SK-N-SH (cell line): Measurements from ENCODE around the gene C20orf141. TPM values are rescaled to one million over a fixed set of nuclear protein-coding genes. Genes with fewer than 3 reads are reported as not detected.

ENCODE experiments used
- CTCF ChIA-PET: fragments of 300-600, 350-600 bp; formaldehyde crosslinking; extraction: SDS; loops from one replicate; lab custom pipeline; 2021; lab: Yijun Ruan, JAX
- POLR2A ChIA-PET: fragments of 350-600 bp; sonication (Branson Sonifier 250); formaldehyde crosslinking; extraction: SDS; loops from one replicate; lab custom pipeline; 2020; ENCODE audit warnings: antibody characterized with exemption, inconsistent platforms; lab: Yijun Ruan, JAX
- DNase-seq: peaks from one replicate; pipeline ENCODE4 v3.0.0; 2012
- H2AFZ ChIP-seq: fragments of 200-600 bp; sonication (generic); 2 replicates; pipeline ENCODE4 v1.8.1; 2016; ENCODE audit warnings: antibody characterized with exemption, mild to moderate bottlenecking, low read depth
- H3F3A ChIP-seq: fragments of 200-600 bp; sonication (generic); replicated peaks from 2 replicates; pipeline ENCODE3; 2016; ENCODE audit warnings: antibody characterized with exemption, mild to moderate bottlenecking; ENCODE audit not compliant: insufficient read depth
- H3K27ac ChIP-seq, 2 experiments: fragments of 200-500 bp in 1 of 2; fragments of 200-600 bp in 1 of 2; sonication (Bioruptor generic) in 1 of 2; sonication (generic), shearing (Covaris generic) in 1 of 2; 2 replicates each; pipeline versions ENCODE4 v1.5.1 to v1.6.1; 2014 to 2016; ENCODE audit warnings: low read depth in 2 of 2, inconsistent platforms in 1 of 2, low read length in 1 of 2, mild to moderate bottlenecking in 1 of 2, mixed read lengths in 1 of 2
- H3K27me3 ChIP-seq: fragments of 200-600 bp; sonication (generic), shearing (Covaris generic); 2 replicates; pipeline ENCODE4 v1.6.1; 2016; ENCODE audit warnings: mixed run types; ENCODE audit not compliant: insufficient read depth
- H3K36me3 ChIP-seq, 2 experiments: fragments of 200-500 bp in 1 of 2; fragments of 200-600 bp in 1 of 2; sonication (Bioruptor generic) in 1 of 2; sonication (generic) in 1 of 2; replicated peaks in 1 of 2; 2 replicates each; pipeline versions ENCODE3 to v1.5.1; 2014 to 2016; ENCODE audit warnings: low read length in 1 of 2, mild to moderate bottlenecking in 1 of 2; ENCODE audit not compliant: insufficient read depth in 2 of 2, control insufficient read depth in 1 of 2
- H3K4me1 ChIP-seq, 2 experiments: fragments of 200-500 bp in 1 of 2; fragments of 200-600 bp in 1 of 2; sonication (Bioruptor generic) in 1 of 2; sonication (generic), shearing (Covaris generic) in 1 of 2; 2 replicates each; pipeline versions ENCODE4 v1.5.1 to v1.6.1; 2014 to 2016; ENCODE audit warnings: low read depth in 1 of 2, low read length in 1 of 2, mixed run types in 1 of 2; ENCODE audit not compliant: insufficient read depth in 2 of 2, control insufficient read depth in 1 of 2
- H3K4me2 ChIP-seq: fragments of 200-600 bp; sonication (generic), shearing (Covaris generic); 2 replicates; pipeline ENCODE4 v1.6.1; 2017; ENCODE audit warnings: mixed run types
- H3K4me3 ChIP-seq, 2 experiments: fragments of 200-500 bp in 1 of 2; fragments of 200-600 bp in 1 of 2; sonication (Bioruptor generic) in 1 of 2; sonication (generic), shearing (Covaris generic) in 1 of 2; 2 replicates each; pipeline versions ENCODE4 v1.5.1 to v1.8.1; 2014 to 2016; ENCODE audit warnings: low read depth in 2 of 2, inconsistent platforms in 1 of 2, low read length in 1 of 2, mild to moderate bottlenecking in 1 of 2, mixed read lengths in 1 of 2, moderate library complexity in 1 of 2
- H3K79me2 ChIP-seq: fragments of 200-600 bp; sonication (generic); 2 replicates; pipeline ENCODE4 v1.8.1; 2017; ENCODE audit warnings: mild to moderate bottlenecking; ENCODE audit not compliant: insufficient read depth
- H3K9ac ChIP-seq: fragments of 200-600 bp; sonication (generic); 2 replicates; pipeline ENCODE4 v1.6.1; 2017; ENCODE audit warnings: mixed run types
- H3K9me2 ChIP-seq: fragments of 200-600 bp; sonication (generic); 2 replicates; pipeline ENCODE4 v1.6.1; 2017; ENCODE audit warnings: mixed run types
- H3K9me3 ChIP-seq: fragments of 200-600 bp; sonication (generic); 2 replicates; pipeline ENCODE4 v1.6.1; 2017; ENCODE audit warnings: mixed run types, mild to moderate bottlenecking, moderate library complexity
- H4K20me1 ChIP-seq: fragments of 200-600 bp; sonication (generic); 2 replicates; pipeline ENCODE4 v1.6.1; 2017; ENCODE audit warnings: mild to moderate bottlenecking, mixed run types; ENCODE audit not compliant: insufficient read depth
- CHD2 ChIP-seq: fragments of 150-350 bp; IDR thresholded peaks from 2 replicates; pipeline ENCODE4 v1.6.1; 2018; ENCODE audit warnings: low read length; ENCODE audit not compliant: partially characterized antibody
- CTCF ChIP-seq: fragments of 200-600 bp; sonication (generic); IDR thresholded peaks from 2 replicates; pipeline ENCODE4 v1.6.1; 2017; ENCODE audit warnings: antibody characterized with exemption, mild to moderate bottlenecking, moderate library complexity
- ELF1 ChIP-seq: IDR thresholded peaks from 2 replicates; pipeline ENCODE4 v1.4.0; 2012
- EZH2phosphoT487 ChIP-seq: fragments of 200-600 bp; sonication (generic); IDR thresholded peaks from 2 replicates; pipeline ENCODE4 v1.6.1; 2017; ENCODE audit warnings: low read depth, mixed run types, mild to moderate bottlenecking, antibody characterized with exemption, moderate library complexity, borderline replicate concordance
- FOSL2 ChIP-seq: IDR thresholded peaks from 2 replicates; pipeline ENCODE4 v1.4.0; 2012; ENCODE audit warnings: low read depth, mild to moderate bottlenecking, moderate library complexity, borderline replicate concordance
- IRF3 ChIP-seq: fragments of 150-350 bp; IDR thresholded peaks from 2 replicates; pipeline ENCODE4 v1.6.1; 2016; ENCODE audit warnings: mild to moderate bottlenecking, low read depth, low read length
- JUND ChIP-seq: IDR thresholded peaks from 2 replicates; pipeline ENCODE4 v1.4.0; 2012
- MXI1 ChIP-seq: IDR thresholded peaks from 2 replicates; pipeline ENCODE4 v1.6.1; 2012; ENCODE audit warnings: mild to moderate bottlenecking, low read depth, low read length, improper control_type of control experiment
- REST ChIP-seq: IDR thresholded peaks from 2 replicates; pipeline ENCODE4 v1.6.1; 2012; ENCODE audit warnings: mild to moderate bottlenecking, low read depth, low read length, moderate library complexity
- SIN3A ChIP-seq: IDR thresholded peaks from 2 replicates; pipeline ENCODE4 v1.6.1; 2012; ENCODE audit warnings: low read depth, mild to moderate bottlenecking, low read length, moderate library complexity, borderline replicate concordance
- SMC3 ChIP-seq: IDR thresholded peaks from 2 replicates; pipeline ENCODE4 v1.6.1; 2012; ENCODE audit warnings: low read depth, low read length, improper control_type of control experiment
- YY1 ChIP-seq: IDR thresholded peaks from 2 replicates; pipeline ENCODE4 v1.4.0; 2012; ENCODE audit warnings: low read depth, mild to moderate bottlenecking
- ZBTB33 ChIP-seq: IDR thresholded peaks from 2 replicates; pipeline ENCODE4 v1.4.0; 2012; ENCODE audit warnings: low read depth, borderline replicate concordance
- WGBS: methylation state at CpG from one replicate; pipeline ENCODE4 v1.1.6; 2017; ENCODE audit warnings: low lambda C conversion rate; 5-methylcytosine and 5-hydroxymethylcytosine counted together
- polyA plus RNA-seq, 3 experiments: library from polyadenylated mRNA; depleted of rRNA; stranded (reverse); fragments of >200 nt; gene quantifications; 2 replicates each; pipeline ENCODE4 v1.2.3, GENCODE V29; 2012

The C20orf141 gene
- polyA plus RNA-seq, 1 of the 3 experiments (the other 2 are of a cell fraction), result 1.2 TPM

- H3K4me2 ChIP-seq, result no peak overlapping the region
- H3K9me2 ChIP-seq, result no peaks in the 10 kb centered on the region
- no peak overlapping the region for H3K27ac ChIP-seq
- no peak overlapping the region for H3K4me3 ChIP-seq
- peaks cover 4% of the 10 kb centered on the region for H3F3A ChIP-seq
- WGBS, result 83% methylated on average over 10 of the region's 10 CpGs
- CTCF ChIA-PET, result no interaction called here
- DNase-seq, result no peak
- H3K27me3 ChIP-seq, result no peaks in the 10 kb centered on the region
- H2AFZ ChIP-seq, result no peak overlapping the region
- H3K36me3 ChIP-seq, result no peaks in the 10 kb centered on the region
- H3K9me3 ChIP-seq, result peaks cover 11% of the 10 kb centered on the region
- TF ChIP-seq CHD2, result no peak
- no peak for TF ChIP-seq REST
- TF ChIP-seq IRF3, result no peak
- no peak for TF ChIP-seq MXI1
- TF ChIP-seq ZBTB33, result no peak
- no peak for TF ChIP-seq SIN3A
- no peak for TF ChIP-seq CTCF
- TF ChIP-seq JUND, result no peak
- no peak for TF ChIP-seq FOSL2
- TF ChIP-seq SMC3, result no peak
- no peak for TF ChIP-seq YY1
- no peak for TF ChIP-seq EZH2phosphoT487
- TF ChIP-seq ELF1, result no peak
- no peaks in the 10 kb centered on the region for H3K79me2 ChIP-seq
- H4K20me1 ChIP-seq, result no peaks in the 10 kb centered on the region
- peaks cover 5 to 9% of the 10 kb centered on the region in 2 experiments; a peak in 2 of 4 replicates for H3K4me1 ChIP-seq
- no peak overlapping the region for H3K9ac ChIP-seq
- POLR2A ChIA-PET, result no interaction called here
Measured at GRCh38 chr20:2809690-2810089, 5.1 kb upstream of the C20orf141 start.
